Uterus (tissue), 2 donors: ENCODE results near the gene DNM3.

ENCODE experiments used
- POLR2A ChIP-seq, 2 donors: fragments of 450-650 bp; IDR thresholded peaks; one replicate each; pipeline ENCODE4 v1.6.1; 2016; ENCODE audit warnings: antibody characterized with exemption in 2 of 2, mild to moderate bottlenecking in 1 of 2, moderate library complexity in 1 of 2
- TF ChIP-seq, protein P1 (sequence below), 4 experiments: fragments of 200-600 bp in 2 of 4; fragments of 450-650 bp in 2 of 4; sonication (generic) in 2 of 4; IDR thresholded peaks; one replicate each; pipeline ENCODE4 v1.5.1; 2016 to 2019; ENCODE audit warnings: antibody characterized with exemption in 4 of 4, mild to moderate bottlenecking in 2 of 4, moderate library complexity in 1 of 4

- TF ChIP-seq POLR2A (IDR thresholded peaks at IDR 0.05): no peak
- TF ChIP-seq, protein P1, sequence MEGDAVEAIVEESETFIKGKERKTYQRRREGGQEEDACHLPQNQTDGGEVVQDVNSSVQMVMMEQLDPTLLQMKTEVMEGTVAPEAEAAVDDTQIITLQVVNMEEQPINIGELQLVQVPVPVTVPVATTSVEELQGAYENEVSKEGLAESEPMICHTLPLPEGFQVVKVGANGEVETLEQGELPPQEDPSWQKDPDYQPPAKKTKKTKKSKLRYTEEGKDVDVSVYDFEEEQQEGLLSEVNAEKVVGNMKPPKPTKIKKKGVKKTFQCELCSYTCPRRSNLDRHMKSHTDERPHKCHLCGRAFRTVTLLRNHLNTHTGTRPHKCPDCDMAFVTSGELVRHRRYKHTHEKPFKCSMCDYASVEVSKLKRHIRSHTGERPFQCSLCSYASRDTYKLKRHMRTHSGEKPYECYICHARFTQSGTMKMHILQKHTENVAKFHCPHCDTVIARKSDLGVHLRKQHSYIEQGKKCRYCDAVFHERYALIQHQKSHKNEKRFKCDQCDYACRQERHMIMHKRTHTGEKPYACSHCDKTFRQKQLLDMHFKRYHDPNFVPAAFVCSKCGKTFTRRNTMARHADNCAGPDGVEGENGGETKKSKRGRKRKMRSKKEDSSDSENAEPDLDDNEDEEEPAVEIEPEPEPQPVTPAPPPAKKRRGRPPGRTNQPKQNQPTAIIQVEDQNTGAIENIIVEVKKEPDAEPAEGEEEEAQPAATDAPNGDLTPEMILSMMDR (IDR thresholded peaks at IDR 0.05): no peak
Observed at GRCh38 chr1:171954361-171954760, 113.1 kb downstream of the DNM3 start.
